Dedifferentiated amniotic fluid mesenchymal stem cell (primary cell): ENCODE results near the gene ZBTB12.

Experiments used
- DNase-seq: peaks from one replicate; pipeline ENCODE4 v3.0.0-alpha.2; 2016; ENCODE audit errors: extremely low spot score

Gene ZBTB12

GRCh38 chr6:31850765-31851484 lies 51.0 kb downstream of the ZBTB12 start:
- no peak for DNase-seq
